MV-4-11 (cell line): ENCODE data around the gene CBX6.
A peak's percentile ranks its signal among the peaks of the same experiment; 100 is the strongest.
"Not testable (repeated sequence)": the region's sequence is repeated elsewhere in the genome, so short reads cannot be mapped to it uniquely, and the experiment has no call there.

Experiments
- DNase-seq: peaks from one replicate; lab custom pipeline; 2025; lab: John Stamatoyannopoulos, UW

CBX6 gene

GRCh38 chr22:38872172-38872830 is at the start of gene CBX6:
Gene CBX6, minus strand, starts transcription at chr22:38872216. Its CDS starts 26 bp downstream, at chr22:38872190.
- DNase-seq = peak; percentile 82

- DNase-seq = no peak
Measured at GRCh38 chr22:38921806-38922205, 49.8 kb upstream of the CBX6 start.

GRCh38 chr22:38921120-38921519 is 49.1 kb upstream of the CBX6 start:
- no peak for DNase-seq

- no peak for DNase-seq
Measured at GRCh38 chr22:38919631-38920190, 47.7 kb upstream of the CBX6 start.

DNA sequence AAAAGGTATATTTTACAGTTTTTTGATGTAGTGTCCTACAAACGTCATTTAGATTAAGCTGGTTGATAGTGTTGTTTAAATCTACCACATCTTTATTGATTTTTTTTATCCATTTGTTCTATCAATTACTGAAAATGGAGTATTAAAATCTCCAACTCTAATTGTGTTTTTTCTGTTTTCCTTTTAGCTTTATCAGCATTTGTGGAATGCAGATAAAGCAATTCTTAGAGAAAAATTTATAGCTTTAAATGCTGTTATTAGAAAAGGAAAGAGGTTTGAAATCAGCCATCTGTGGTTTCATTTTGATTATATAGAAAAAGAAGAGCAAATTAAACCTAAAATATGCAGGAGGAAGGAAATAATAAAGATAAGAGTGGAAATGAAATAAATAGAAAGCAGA is 39.4 kb upstream of the CBX6 start:
- DNase-seq = no peak

DNA sequence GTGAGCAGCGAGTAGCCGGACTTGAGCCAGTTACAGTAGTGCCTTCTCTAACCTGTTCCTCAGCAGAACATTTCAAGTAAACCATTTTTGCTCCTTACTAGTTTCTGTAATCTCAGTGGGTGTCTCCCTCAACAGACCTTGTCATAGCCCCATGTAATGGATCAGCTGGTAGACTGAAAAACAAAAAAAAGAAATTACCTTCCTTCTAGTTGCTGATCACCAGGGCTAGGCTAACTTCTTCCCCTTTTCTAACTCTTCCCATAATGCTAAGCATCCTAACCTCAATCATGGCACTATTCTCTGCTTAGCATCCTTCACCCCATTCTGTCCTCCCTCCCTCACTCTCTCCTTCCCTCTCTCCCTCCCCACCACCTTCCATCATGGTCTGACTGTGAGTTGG is 35.8 kb upstream of the CBX6 start:
- no peak for DNase-seq

DNA sequence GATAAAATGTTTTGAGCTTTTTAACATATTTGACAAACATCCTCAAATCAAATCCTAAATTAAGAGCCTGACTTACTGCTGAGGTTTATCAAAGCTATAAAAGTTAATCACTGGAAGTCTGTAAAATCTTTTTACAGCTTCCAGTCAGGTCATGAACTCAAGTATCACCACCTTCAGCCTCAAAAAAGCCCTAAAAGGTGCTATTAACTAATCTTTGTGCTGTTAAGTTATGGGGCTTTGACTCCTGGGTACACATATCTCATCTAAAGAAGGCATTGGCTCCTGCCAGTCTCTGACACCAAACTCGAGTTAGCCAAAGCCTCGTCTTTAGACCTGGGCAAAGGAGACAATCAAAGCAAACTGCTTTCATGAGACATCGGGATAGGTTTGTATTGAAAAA is 34.0 kb upstream of the CBX6 start:
- no peak for DNase-seq

DNA sequence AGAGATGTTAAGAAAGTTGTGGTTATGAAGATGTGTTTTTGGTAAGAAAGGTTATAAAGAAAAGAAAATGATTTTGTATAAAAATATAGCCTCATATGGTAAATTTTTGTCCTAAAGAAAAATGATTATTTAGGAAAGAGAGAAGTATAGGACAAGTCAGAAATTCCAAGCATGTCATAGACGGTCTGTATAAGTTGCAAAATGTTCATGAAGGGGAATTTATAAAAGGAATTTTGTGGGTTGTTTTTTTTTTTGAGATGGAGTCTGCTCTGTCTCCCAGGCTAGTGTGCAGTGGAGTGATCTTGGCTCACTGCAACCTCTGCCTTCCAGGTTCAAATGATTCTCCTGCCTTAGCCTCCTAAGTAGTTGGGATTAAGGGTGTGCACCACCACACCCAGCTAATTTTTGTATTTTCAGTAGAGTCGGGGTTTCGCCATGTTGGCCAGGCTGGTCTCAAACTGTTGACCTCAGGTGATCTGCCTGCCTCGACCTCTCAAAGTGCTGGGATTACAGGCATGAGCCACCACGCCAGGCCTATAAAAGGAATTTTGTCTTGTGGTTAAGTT is 32.1 kb upstream of the CBX6 start:
- DNase-seq = not testable (repeated sequence)

DNA sequence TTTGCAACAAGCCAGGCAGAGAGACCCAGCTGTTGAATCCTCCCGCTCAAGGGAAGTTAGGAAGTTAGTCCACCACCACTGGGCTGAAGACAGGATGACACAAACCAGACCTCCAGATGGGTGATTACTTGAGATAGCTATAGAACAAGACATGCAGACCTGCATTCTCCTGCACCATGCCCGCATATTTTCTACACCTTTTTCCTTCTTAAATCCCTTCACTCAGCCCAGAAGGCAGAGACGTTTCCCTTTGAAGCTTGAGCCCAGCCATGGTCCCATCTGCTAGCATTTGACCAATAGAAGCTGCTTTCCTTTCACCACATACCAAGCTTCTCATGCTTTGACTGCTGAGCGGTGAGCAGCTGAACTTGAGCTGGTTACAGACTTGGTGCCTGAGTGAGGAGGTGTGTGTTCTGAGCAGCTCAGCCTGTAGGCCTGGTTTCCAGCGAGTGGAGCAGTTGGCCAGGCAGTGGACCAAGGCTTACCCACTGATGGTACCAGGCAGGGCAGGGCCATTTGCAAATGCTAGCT is 29.2 kb upstream of the CBX6 start:
- DNase-seq = peak; percentile 46

DNA sequence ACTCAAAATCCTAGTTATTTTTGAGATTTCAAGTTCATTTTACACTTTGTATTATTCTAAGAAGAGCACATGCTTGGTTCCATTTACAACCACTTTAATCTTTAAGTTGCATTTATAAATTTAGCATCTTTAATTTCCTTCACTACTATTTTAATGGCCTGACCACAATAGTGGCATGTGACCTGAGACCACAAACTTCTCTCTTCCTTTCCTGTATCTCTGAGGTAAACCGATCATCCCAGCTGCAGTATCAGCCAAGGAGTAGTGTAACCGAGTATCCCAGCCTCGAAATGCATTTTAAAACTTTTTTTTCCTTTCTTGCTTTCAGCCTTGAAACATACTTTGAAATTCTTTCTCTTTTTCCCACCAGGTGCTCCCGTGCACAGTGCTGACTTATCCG is 28.7 kb upstream of the CBX6 start:
- peak; percentile 46 for DNase-seq

DNA sequence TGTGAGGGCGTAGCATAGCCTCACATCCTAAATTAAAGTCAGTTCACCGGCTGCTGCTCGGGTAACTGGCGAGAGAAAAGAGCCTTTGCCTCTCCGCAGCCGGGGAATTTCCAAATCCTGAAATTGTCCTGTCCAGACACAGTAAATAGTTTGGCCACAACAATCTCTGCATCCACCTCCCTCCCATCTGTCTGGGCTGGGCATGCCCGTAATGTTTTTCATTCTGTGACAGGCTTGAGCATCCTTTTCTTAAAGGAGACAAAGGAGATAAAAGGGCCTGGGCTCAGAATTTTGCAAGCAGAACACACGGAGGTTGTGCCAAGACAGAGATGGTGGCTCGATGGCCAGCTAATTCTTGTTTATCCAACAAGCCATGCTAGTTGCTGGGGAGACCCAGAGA is 19.2 kb upstream of the CBX6 start:
- no peak for DNase-seq

DNA sequence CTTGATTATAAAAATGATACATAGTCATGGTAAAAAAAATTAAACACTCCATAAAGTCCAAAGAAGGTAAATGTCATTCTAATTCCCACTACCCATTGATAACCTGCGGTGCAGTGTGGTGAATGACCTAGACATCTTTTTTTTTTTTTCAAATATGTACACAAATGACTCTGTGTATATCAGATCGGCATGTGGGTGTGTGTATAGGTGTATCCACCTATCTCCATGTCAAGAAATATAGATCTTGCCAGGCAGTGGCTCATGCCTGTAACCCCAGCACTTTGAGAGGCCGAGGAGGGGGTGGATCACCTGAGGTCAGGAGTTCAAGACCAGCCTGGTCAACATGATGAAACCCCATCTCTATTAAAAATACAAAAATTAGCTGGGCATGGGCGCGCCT is 18.4 kb upstream of the CBX6 start:
- no peak for DNase-seq

GRCh38 chr22:38886333-38886732 is 14.3 kb upstream of the CBX6 start:
- no peak for DNase-seq

DNA sequence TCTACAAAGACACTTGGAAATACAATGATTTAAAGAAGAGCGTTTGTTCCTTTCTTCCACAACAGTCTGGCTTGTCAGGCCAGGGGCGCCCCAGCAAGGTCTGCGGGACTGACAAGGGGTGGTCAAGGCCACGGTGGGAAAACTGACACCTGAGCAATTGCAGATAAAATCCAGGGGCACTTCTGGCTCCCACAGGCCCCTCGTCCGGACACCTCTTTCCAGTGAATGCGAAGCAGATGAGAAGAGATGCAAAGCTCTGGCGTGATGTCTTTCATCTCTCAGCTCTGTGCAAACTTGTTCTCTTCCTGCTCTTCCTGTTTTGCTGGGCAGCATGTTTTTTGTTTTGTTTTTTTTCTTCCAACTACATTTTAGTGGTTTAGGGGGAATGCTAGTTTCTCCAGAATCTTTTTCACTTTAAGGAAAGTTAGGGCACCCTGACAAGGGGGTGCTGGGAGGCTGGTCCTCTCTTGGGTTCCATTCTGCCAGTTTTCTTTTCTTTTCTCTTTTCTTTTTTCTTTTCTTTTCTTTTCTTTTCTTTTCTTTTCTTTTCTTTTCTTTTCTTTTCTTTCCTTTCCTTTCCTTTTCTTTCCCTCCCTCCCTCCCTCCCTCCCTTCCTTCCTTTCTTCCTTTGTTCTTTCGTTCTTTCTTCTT is 11.1 kb upstream of the CBX6 start:
- DNase-seq = no peak

DNA sequence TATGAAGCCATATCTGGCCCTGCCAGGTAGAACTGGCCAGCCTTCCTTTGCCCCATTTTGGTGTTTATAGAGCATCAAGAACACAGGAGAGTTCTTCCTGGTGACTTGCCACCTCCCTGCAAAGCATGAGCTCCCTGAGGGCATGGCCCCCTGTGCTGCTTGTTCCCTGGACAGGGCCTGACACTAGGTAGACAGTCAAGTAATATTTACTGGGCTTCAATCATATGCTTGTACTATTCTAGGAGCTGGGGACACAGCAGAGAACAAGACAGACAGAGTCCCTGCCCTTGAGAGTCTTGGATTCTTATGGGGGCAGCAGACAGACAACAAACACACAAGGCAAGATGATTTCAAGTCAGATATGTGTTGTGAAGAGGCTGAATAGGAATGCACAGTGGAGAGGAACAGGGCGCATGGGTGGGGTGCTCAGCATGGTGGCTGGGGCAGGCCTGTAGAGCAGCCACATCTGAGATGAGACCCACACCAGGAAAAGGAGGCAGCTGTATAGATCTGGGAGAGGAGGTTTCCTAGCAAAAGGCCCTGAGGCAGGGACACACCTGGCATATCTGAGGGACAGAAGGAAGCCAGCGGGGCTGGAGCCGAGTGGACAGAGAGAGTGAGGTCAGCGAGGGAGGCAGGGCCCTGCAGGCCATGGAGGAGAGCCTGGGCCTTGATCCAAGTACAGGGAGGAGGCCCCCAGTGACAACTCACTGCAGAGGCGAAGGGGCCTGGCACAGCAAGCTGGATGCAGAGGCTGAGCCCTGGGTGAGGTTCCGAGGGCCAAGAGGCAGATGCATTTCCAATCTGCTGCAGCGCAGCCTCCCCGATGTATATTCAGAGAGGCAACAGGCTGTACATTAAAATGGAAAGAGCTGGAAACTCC is 10.2 kb upstream of the CBX6 start:
- DNase-seq = no peak

- DNase-seq = peak; percentile 67
Measured at GRCh38 chr22:38881464-38881871, 9.5 kb upstream of the CBX6 start.

DNA sequence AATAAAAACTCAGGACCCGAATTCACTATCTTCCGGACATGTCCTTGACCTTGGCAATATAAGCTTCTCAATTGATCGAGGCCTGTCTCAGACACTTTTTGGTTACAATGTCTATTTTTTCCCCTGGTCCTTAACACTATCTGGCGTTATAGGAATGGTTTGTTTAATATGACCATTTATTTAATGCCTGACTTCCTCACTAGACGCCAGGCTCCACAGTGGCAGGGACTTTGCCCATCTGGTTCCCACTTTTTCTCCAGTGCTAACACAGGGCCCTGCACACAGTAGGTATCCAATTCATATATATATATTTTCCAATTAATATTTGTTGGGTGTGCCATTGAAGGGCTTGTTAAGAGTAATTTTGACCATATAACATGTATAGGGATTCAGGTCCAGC is 7.9 kb upstream of the CBX6 start:
- no peak for DNase-seq

- peak; percentile 43 for DNase-seq
Measured at GRCh38 chr22:38879108-38879729, 7.2 kb upstream of the CBX6 start.

- DNase-seq = no peak
Measured at GRCh38 chr22:38878001-38878400, 6.0 kb upstream of the CBX6 start.

GRCh38 chr22:38874529-38875222 is 2.7 kb upstream of the CBX6 start:
- no peak for DNase-seq
